GM12878 (cell line): ENCODE data around the gene COQ2. TPM values are rescaled to one million over a fixed set of nuclear protein-coding genes. Genes with fewer than 3 reads are reported as not detected.
A peak's percentile ranks its signal among the peaks of the same experiment; 100 is the strongest.

Source experiments
- BCL11A ChIP-seq: IDR thresholded peaks from 2 replicates; pipeline ENCODE4 v1.6.1; 2011; ENCODE audit warnings: low read depth, low read length
- CBFB ChIP-seq: IDR thresholded peaks from 2 replicates; pipeline ENCODE4 v1.6.1; 2016; ENCODE audit warnings: antibody characterized with exemption, low read depth
- CBX5 ChIP-seq: sonication (generic); IDR thresholded peaks from 2 replicates; pipeline ENCODE4 v1.6.1; 2016; ENCODE audit warnings: low read depth, moderate library complexity, mild to moderate bottlenecking, inconsistent platforms
- GABPA ChIP-seq: IDR thresholded peaks from 2 replicates; pipeline ENCODE4 v1.6.1; 2014; ENCODE audit warnings: antibody characterized with exemption, low read depth, mild to moderate bottlenecking, inconsistent platforms
- JUND ChIP-seq: IDR thresholded peaks from 2 replicates; pipeline ENCODE4 v1.6.1; 2012; ENCODE audit warnings: low read depth, mild to moderate bottlenecking, low read length, improper control_type of control experiment, moderate library complexity
- MEF2A ChIP-seq: IDR thresholded peaks from 2 replicates; pipeline ENCODE4 v1.6.1; 2011; ENCODE audit warnings: low read depth, mild to moderate bottlenecking, low read length, moderate library complexity; ENCODE audit not compliant: insufficient read depth
- MEF2B ChIP-seq: fragments of 450-650 bp; IDR thresholded peaks from 2 replicates; pipeline ENCODE4 v1.6.1; 2018; ENCODE audit warnings: mild to moderate bottlenecking, moderate library complexity; ENCODE audit not compliant: partially characterized antibody, poor library complexity, severe bottlenecking
- MTA2 ChIP-seq: fragments of 450-650 bp; IDR thresholded peaks from 2 replicates; pipeline ENCODE4 v1.6.1; 2016; ENCODE audit warnings: low read depth, mild to moderate bottlenecking, moderate library complexity
- NFIC ChIP-seq: IDR thresholded peaks from 2 replicates; pipeline ENCODE4 v1.6.1; 2012; ENCODE audit warnings: low read depth, mild to moderate bottlenecking, inconsistent platforms, low read length, moderate library complexity
- NKRF ChIP-seq: fragments of 450-650 bp; conservative IDR thresholded peaks from 2 replicates; pipeline ENCODE4 v1.6.1; 2017; ENCODE audit warnings: mild to moderate bottlenecking, moderate library complexity
- NR2C1 ChIP-seq: fragments of 450-650 bp; IDR thresholded peaks from 2 replicates; pipeline ENCODE4 v1.6.1; 2017; ENCODE audit warnings: antibody characterized with exemption, mild to moderate bottlenecking, moderate library complexity
- RB1 ChIP-seq: fragments of 450-650 bp; formaldehyde crosslinking; IDR thresholded peaks from 2 replicates; pipeline ENCODE4 v1.6.1; 2017; ENCODE audit warnings: mild to moderate bottlenecking, borderline replicate concordance
- RCOR1 ChIP-seq: conservative IDR thresholded peaks from 2 replicates; pipeline ENCODE4 v1.6.1; 2012; ENCODE audit warnings: low read depth, low read length, improper control_type of control experiment
- SMARCA5 ChIP-seq: fragments of 450-650 bp; IDR thresholded peaks from 2 replicates; pipeline ENCODE4 v1.6.1; 2017; ENCODE audit warnings: mild to moderate bottlenecking
- SRF ChIP-seq, 2 experiments: IDR thresholded peaks; 2 replicates each; pipeline ENCODE4 v1.6.1; 2011; ENCODE audit warnings: low read depth in 2 of 2, low read length in 2 of 2, mild to moderate bottlenecking in 1 of 2, moderate library complexity in 1 of 2
- STAT1 ChIP-seq: fragments of 450-650 bp; conservative IDR thresholded peaks from 2 replicates; pipeline ENCODE4 v1.6.1; 2014; ENCODE audit warnings: antibody characterized with exemption, mild to moderate bottlenecking
- SUPT20H ChIP-seq: IDR thresholded peaks from 2 replicates; pipeline ENCODE4 v1.6.1; 2011; ENCODE audit warnings: low read depth, mild to moderate bottlenecking, low read length, moderate library complexity, borderline replicate concordance; ENCODE audit not compliant: control insufficient read depth
- polyA plus RNA-seq, 11 experiments: library from polyadenylated mRNA; depleted of rRNA in 4 of 11; unstranded in 6 of 11; stranded (reverse) in 5 of 11; fragments of >200 nt; fragmentation: Nextera tagmentation in 4 of 11; fragmentation: Illumina TruSeq in 1 of 11; extraction: Ambion mirVana in 4 of 11; extraction: Trizol in 1 of 11; gene quantifications; 1 replicate in 1 of 11; 2 replicates in 10 of 11; pipeline versions ENCODE4 v1.2.1 to v1.2.3, GENCODE V29; 2011 to 2016; ENCODE audit warnings: inconsistent platforms in 2 of 11, missing spikeins in 2 of 11, low read depth in 1 of 11
- total RNA-seq, 4 experiments: library from RNA; depleted of rRNA in 3 of 4; stranded (reverse); fragments of >200 nt in 3 of 4; fragmentation: Illumina TruSeq in 1 of 4; extraction: Trizol in 1 of 4; gene quantifications; 2 replicates each; pipeline versions ENCODE4 v1.2.1 to v1.2.3, GENCODE V29; 2013 to 2021
- TF ChIP-seq, protein P1 (sequence below): fragments of 450-650 bp; IDR thresholded peaks from 2 replicates; pipeline ENCODE4 v1.6.1; 2016; ENCODE audit warnings: mild to moderate bottlenecking
- TF ChIP-seq, protein P2 (sequence below): fragments of 450-650 bp; IDR thresholded peaks from 2 replicates; pipeline ENCODE4 v1.6.1; 2017; ENCODE audit warnings: mild to moderate bottlenecking, low read depth, inconsistent platforms; ENCODE audit not compliant: poor library complexity, severe bottlenecking
- TF ChIP-seq, protein P3 (sequence below): IDR thresholded peaks from 2 replicates; pipeline ENCODE4 v1.6.1; 2011; ENCODE audit warnings: borderline replicate concordance, low read depth, mild to moderate bottlenecking, moderate library complexity, mixed read lengths, low read length; ENCODE audit not compliant: insufficient read depth; ENCODE audit errors: extremely low read length
- TF ChIP-seq, protein P4 (sequence below): fragments of 450-650 bp; formaldehyde crosslinking; IDR thresholded peaks from 2 replicates; pipeline ENCODE4 v1.4.0; 2022; ENCODE audit warnings: mild to moderate bottlenecking, moderate library complexity

COQ2 gene
- total and polyA plus RNA-seq, 10 of the 15 experiments (the other 5 are each of a cell fraction or from before 2014, with no cell fraction given) = 5.0 to 46.7 (median 19.1) TPM

GRCh38 chr4:83221897-83222441 lies 62.6 kb downstream of the COQ2 start (continued):
- TF ChIP-seq BCL11A = peak; percentile 54; the same call in 1 of the 2 replicates
- TF ChIP-seq RCOR1 = no peak
- TF ChIP-seq, protein P1, sequence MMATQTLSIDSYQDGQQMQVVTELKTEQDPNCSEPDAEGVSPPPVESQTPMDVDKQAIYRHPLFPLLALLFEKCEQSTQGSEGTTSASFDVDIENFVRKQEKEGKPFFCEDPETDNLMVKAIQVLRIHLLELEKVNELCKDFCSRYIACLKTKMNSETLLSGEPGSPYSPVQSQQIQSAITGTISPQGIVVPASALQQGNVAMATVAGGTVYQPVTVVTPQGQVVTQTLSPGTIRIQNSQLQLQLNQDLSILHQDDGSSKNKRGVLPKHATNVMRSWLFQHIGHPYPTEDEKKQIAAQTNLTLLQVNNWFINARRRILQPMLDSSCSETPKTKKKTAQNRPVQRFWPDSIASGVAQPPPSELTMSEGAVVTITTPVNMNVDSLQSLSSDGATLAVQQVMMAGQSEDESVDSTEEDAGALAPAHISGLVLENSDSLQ = no peak
- TF ChIP-seq, protein P2, sequence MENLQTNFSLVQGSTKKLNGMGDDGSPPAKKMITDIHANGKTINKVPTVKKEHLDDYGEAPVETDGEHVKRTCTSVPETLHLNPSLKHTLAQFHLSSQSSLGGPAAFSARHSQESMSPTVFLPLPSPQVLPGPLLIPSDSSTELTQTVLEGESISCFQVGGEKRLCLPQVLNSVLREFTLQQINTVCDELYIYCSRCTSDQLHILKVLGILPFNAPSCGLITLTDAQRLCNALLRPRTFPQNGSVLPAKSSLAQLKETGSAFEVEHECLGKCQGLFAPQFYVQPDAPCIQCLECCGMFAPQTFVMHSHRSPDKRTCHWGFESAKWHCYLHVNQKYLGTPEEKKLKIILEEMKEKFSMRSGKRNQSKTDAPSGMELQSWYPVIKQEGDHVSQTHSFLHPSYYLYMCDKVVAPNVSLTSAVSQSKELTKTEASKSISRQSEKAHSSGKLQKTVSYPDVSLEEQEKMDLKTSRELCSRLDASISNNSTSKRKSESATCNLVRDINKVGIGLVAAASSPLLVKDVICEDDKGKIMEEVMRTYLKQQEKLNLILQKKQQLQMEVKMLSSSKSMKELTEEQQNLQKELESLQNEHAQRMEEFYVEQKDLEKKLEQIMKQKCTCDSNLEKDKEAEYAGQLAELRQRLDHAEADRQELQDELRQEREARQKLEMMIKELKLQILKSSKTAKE = peak; percentile 86
- 0 out of 2 replicates have a peak, but pooled peaks have one; percentile 29 for TF ChIP-seq MEF2A
- TF ChIP-seq CBX5 = 0 out of 2 replicates have a peak, but pooled peaks have one; percentile 16
- TF ChIP-seq STAT1 = peak; percentile 55; the same call in 1 of the 2 replicates
- TF ChIP-seq, protein P3, sequence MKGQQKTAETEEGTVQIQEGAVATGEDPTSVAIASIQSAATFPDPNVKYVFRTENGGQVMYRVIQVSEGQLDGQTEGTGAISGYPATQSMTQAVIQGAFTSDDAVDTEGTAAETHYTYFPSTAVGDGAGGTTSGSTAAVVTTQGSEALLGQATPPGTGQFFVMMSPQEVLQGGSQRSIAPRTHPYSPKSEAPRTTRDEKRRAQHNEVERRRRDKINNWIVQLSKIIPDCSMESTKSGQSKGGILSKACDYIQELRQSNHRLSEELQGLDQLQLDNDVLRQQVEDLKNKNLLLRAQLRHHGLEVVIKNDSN = no peak
- TF ChIP-seq GABPA = peak; percentile 56; the same call in 1 of the 2 replicates
- peak; percentile 86; the same call in 1 of the 2 replicates for TF ChIP-seq SMARCA5
- TF ChIP-seq SUPT20H = no peak
- no peak for TF ChIP-seq SRF (IDR thresholded peaks at IDR 0.05; ENCODE audit: low read depth in 2 of 2, low read length in 2 of 2)
- 0 out of 2 replicates have a peak, but pooled peaks have one; percentile 43 for TF ChIP-seq RB1
- peak; percentile 97 for TF ChIP-seq MEF2B
- TF ChIP-seq, protein P4, sequence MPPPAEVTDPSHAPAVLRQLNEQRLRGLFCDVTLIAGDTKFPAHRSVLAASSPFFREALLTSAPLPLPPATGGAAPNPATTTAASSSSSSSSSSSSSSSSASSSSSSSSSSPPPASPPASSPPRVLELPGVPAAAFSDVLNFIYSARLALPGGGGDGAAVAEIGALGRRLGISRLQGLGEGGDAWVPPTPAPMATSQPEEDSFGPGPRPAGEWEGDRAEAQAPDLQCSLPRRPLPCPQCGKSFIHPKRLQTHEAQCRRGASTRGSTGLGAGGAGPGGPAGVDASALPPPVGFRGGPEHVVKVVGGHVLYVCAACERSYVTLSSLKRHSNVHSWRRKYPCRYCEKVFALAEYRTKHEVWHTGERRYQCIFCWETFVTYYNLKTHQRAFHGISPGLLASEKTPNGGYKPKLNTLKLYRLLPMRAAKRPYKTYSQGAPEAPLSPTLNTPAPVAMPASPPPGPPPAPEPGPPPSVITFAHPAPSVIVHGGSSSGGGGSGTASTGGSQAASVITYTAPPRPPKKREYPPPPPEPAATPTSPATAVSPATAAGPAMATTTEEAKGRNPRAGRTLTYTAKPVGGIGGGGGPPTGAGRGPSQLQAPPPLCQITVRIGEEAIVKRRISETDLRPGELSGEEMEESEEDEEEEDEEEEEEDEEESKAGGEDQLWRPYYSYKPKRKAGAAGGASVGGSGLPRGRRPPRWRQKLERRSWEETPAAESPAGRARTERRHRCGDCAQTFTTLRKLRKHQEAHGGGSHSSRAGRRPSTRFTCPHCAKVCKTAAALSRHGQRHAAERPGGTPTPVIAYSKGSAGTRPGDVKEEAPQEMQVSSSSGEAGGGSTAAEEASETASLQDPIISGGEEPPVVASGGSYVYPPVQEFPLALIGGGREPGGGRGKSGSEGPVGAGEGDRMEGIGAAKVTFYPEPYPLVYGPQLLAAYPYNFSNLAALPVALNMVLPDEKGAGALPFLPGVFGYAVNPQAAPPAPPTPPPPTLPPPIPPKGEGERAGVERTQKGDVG (CRISPR knock-in tag) = no peak
- TF ChIP-seq NR2C1 = no peak
- TF ChIP-seq MTA2 = peak; percentile 85
- TF ChIP-seq NKRF = 0 out of 2 replicates have a peak, but pooled peaks have one; percentile 23
- TF ChIP-seq JUND = no peak
- peak; percentile 86 for TF ChIP-seq NFIC
- no peak for TF ChIP-seq CBFB
